ENCODE data around the gene CRELD2. TPM values are rescaled to one million over a fixed set of nuclear protein-coding genes. Genes with fewer than 3 reads are reported as not detected.

CRELD2 gene
- total RNA-seq, 2 donors from 2014 or later: 30.1 to 43.7 TPM

DNA sequence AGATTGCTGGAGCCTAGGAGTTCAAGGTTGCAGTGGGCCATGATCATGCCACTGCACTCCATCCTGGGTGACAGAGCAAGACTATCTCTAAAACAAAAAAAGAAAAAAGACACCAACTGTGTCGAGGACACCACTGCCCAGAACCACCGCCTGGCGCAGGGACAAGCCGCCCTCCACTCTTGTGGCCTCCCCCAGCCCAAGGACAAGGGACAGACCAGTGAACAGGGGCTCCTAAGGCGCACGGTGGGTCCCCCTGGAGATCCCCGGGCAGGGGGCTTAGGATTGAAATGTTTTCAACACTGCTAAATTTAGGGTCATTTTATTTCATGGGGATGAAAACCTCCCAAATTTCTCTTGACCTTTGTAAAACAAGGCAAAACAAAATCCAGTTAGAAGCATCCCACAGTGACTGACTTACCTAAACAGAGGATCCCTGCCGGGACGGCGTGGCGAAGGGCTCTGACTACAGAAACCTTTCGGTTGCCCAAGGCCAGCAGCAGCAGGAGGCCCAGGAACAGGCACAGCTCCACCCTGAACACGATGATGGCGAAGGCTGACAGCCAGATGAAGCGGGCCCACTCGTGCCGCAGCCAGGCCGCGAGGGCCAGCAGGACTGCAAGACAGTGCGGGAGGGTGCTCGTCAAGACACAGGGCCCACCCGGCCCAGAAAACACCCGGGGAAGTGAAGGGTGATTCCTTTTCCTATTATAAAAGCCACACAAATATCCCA, 8.8 kb upstream of the CRELD2 start:
- intact Hi-C loops (cut with DNase I): loop anchor here in 1 of 2 donors (10.0 kb wide), 1 partner anchor 125 kb away; no protein-coding TSS in a partner anchor
- DNase-seq: no peak
- no peak for ATAC-seq

DNA sequence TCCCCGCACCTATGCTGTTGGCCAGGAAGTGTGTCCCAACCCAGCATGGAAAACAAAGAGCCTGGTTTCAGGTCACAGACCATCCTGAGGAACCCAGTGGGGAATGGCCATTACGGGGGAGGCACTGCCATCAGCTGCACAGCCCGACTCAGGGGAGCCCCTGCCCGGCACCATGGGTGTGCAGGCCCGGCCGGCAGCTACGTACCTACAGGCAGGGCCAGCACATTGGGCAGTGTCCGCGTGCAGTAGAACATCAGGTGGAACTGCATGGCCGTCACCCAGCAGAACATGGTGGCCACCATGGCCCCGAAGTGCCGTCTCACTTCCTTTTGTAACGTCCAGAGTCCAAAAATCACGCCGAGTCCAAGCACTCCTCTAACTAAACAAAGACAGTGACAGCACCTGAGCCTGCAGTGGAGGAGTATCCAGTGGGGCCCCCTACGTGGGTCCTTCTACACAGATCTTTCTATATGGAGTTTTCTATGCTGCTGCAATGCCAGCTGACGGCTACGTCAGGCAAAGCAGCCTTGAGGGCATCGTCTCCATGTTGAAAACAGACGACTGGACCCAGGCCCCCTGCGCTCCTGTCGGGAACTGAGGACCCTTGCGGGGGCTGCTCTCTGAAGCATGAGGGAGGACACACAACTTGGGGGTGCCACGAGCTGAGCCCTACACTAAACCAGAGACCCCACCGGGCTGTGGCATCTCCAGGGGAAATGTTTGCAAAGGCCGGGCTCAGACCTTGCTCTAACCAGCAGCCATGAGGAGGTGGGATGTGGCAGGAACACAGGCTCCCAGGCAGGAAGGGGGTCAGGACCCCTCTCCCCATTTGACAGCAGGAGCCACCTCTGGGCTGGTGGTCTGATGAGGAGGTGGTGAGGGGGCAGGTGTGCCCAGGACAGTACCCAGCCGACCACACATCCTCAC, 7.9 kb upstream of the CRELD2 start:
- DNase-seq: no peak
- no peak for ATAC-seq
- intact Hi-C loops (cut with DNase I): loop anchor here in 1 of 2 donors (10.0 kb wide), 1 partner anchor 126 kb away; no protein-coding TSS in a partner anchor

GRCh38 chr22:49911881-49912625, 6.4 kb upstream of the CRELD2 start:
- ATAC-seq: no peak
- intact Hi-C loops (cut with DNase I): loop anchor here in 1 of 2 donors (10.0 kb wide), 1 partner anchor 127 kb away; no protein-coding TSS in a partner anchor
- DNase-seq: no peak

DNA sequence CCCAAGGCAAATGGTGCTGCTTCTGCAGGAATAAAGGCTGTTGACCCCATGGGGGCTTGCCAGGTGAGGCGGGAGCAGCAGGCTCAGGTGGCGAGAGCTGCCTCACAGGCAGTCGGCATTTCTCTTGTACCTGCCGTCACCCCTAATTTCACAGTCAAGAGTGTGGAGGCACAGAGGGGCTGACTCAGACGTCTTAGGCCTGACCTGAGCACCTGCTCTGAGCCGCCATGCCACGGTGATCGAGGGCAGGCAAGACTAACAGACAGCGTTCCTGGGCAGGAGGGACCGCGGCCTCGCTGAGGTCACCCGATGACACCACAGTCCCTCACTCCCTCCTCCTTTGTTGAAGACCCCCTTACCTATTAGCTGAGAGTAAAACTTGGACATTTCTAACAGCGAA, 5.4 kb upstream of the CRELD2 start:
- no peak for DNase-seq
- ATAC-seq: no peak
- intact Hi-C loops (cut with DNase I): loop anchor here in 1 of 2 donors (10.0 kb wide), 1 partner anchor 128 kb away; no protein-coding TSS in a partner anchor

- intact Hi-C loops (cut with DNase I): loop anchor here in 1 of 2 donors (10.0 kb wide), 1 partner anchor 129 kb away; no protein-coding TSS in a partner anchor
Observed at GRCh38 chr22:49913446-49913845, 5.0 kb upstream of the CRELD2 start.

DNA sequence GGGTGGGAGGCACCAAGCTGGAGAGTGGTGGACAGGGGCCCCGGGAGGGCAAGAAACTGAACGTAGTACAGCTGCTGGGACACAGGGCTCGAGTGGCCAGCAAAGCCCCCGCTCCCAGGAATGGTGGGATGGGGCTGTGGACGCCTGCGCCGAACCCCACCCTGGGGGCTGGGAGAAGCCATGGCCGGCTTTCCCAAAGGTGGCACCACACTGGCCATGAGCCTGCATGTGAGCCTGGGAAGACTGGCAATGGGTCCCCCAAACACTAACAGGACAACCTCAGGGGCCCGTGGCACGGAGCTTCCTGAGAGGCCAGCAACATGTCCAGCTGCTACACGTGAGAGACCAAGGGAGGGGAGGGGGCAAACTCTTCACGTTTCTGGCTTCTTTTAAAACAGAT, 4.2 kb upstream of the CRELD2 start:
- intact Hi-C loops (cut with DNase I): loop anchor here in 1 of 2 donors (10.0 kb wide), 1 partner anchor 129 kb away; no protein-coding TSS in a partner anchor
- DNase-seq: no peak
- ATAC-seq: no peak

More at GRCh38 chr22:49913446-49913845, 5.0 kb upstream of the CRELD2 start:
- no peak for DNase-seq
- no peak for ATAC-seq

DNA sequence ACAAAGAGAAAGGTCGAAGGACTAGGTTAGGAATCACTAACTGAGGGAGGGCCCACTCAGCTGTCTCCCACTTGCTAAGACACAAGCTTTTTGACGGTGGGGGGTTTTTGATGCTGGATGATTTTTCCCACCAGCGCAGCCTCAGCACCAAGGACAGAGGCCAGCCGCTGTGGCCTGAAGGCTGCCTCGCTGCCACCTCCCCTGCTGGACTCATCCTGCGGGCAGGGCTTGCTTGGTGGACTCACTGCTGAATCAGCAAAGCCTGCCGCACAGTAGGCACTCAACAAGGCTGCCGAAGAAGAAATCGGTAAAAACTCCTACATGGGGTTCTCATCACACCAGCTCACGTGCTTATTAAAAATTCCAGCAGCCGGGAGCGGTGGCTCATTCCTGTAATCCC, 2.8 kb upstream of the CRELD2 start:
- DNase-seq (peak; percentile 13), ATAC-seq (no peak)
- intact Hi-C loops (cut with DNase I): loop anchor here in 1 of 2 donors (5.0 to 10.0 kb wide), 2 partner anchors 58 to 131 kb away; no protein-coding TSS in a partner anchor

GRCh38 chr22:49916831-49917230, 1.6 kb upstream of the CRELD2 start:
- DNase-seq (no peak), ATAC-seq (no peak)
- intact Hi-C loops (cut with DNase I): loop anchor here in 1 of 2 donors (5.0 to 10.0 kb wide), 2 partner anchors 60 to 132 kb away; no protein-coding TSS in a partner anchor

DNA sequence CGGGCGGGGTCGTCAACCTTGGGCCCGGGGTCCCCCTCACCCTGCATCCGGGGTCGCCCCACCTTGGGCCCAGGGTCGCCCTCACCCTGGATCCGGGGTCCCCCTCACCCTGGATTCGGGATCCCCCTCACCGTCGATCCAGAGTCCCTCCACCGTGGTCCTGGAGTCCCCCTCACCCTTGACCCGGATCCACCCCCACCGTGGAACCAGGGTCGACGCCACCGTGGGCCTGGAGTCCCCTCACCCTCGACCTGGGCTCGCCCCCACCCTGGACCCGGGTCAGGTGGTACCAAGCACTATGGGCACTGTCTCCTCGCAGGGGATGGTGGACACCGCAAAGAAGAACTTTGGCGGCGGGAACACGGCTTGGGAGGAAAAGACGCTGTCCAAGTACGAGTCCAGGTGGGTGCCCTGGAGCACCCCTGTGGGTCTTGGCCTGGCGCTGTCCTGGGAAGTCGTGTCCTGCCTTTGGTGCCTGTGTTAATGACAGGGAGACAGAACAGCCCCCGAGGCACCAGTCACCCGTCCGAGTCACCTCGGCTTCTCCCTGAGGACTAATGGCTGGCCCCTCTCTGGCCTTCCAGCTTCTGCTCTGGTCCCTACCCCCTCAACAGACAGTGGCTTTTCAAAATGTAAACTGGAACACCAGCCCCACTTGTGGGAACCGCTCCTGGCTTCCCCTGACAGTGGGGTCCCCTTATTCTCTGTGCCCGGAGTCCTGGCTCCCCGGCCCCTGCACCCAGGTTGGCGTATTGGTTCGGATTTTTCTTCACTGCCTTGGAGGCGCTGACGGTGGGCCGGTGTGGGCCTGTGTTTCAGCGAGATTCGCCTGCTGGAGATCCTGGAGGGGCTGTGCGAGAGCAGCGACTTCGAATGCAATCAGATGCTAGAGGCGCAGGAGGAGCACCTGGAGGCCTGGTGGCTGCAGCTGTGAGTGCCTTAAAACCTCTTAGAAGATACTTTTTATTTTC, 762 bp downstream of the CRELD2 start:
- ATAC-seq (no peak), DNase-seq (no peak)
- intact Hi-C loops (cut with DNase I): loop anchor here in 1 of 2 donors (5.0 to 10.0 kb wide), 2 partner anchors 62 to 134 kb away; no protein-coding TSS in a partner anchor

GRCh38 chr22:49920859-49921258, 2.4 kb downstream of the CRELD2 start:
- ATAC-seq (no peak), DNase-seq (no peak)
- intact Hi-C loops (cut with DNase I): no loop called here

DNA sequence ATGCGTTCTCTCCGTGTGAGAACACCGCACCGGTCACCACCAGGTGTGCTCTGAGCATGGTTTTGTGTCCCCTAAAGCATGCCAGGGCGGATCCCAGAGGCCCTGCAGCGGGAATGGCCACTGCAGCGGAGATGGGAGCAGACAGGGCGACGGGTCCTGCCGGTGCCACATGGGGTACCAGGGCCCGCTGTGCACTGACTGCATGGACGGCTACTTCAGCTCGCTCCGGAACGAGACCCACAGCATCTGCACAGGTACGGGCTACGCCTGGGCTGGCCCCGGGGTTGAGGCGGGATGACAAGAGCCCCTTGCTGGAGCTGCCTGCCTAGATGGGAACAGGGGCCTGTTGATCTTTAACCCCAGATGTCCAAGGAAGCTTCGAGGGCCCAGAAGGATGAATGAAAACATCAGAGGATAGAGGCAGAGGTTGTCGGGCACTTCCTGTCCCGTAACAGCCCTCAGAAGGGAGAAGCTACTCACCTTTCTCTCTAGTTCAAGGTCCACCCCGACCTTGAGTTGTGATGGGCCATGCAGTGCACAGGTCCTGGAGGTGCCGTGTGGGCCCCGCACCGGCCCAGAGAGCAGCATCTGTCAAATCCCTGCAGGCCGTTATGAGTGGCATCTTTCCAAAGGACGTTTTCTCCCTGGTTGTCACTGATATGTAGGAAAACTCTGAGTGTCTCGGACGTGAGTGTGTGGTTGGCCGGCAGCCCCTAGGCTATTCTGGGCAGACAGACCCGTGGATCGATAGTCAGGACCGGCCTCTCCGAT, 3.3 kb downstream of the CRELD2 start:
- intact Hi-C loops (cut with DNase I): no loop called here
- ATAC-seq (no peak), DNase-seq (no peak)

GRCh38 chr22:49922484-49922883, 4.0 kb downstream of the CRELD2 start:
- ATAC-seq: no peak
- intact Hi-C loops (cut with DNase I): no loop called here
- DNase-seq: no peak

GRCh38 chr22:49922926-49923325, 4.5 kb downstream of the CRELD2 start:
- intact Hi-C loops (cut with DNase I): no loop called here
- no peak for ATAC-seq

GRCh38 chr22:49923445-49923844, 5.0 kb downstream of the CRELD2 start:
- intact Hi-C loops (cut with DNase I): no loop called here
- ATAC-seq (no peak), DNase-seq (no peak)

More at GRCh38 chr22:49922926-49923325, 4.5 kb downstream of the CRELD2 start:
- no peak for DNase-seq

- DNase-seq (no peak), ATAC-seq (no peak)
- intact Hi-C loops (cut with DNase I): no loop called here
Observed at GRCh38 chr22:49924113-49924833, 5.8 kb downstream of the CRELD2 start.

GRCh38 chr22:49925525-49926128, 7.2 kb downstream of the CRELD2 start:
- intact Hi-C loops (cut with DNase I): loop anchor here in 1 of 2 donors (5.0 kb wide), 1 partner anchor 222 kb away; no protein-coding TSS in a partner anchor
- no peak for DNase-seq
- no peak for ATAC-seq
